Nephron (organoid): Measurements from ENCODE around the gene TFDP2.

ENCODE experiments used
- H3K27ac Mint-ChIP-seq, 3 experiments: 2 replicates each; pipeline ENCODE4 v1.8.0; 2020; ENCODE audit warnings: mixed read lengths in 3 of 3, mild to moderate bottlenecking in 2 of 3, moderate library complexity in 1 of 3
- H3K27me3 Mint-ChIP-seq: 2 replicates; pipeline ENCODE4 v1.8.0; 2021; ENCODE audit warnings: low read depth, mild to moderate bottlenecking, moderate library complexity, mixed read lengths
- H3K36me3 Mint-ChIP-seq: 2 replicates; pipeline ENCODE4 v1.8.0; 2020; ENCODE audit warnings: low read depth, mixed read lengths
- H3K4me1 Mint-ChIP-seq: 2 replicates; pipeline ENCODE4 v1.8.0; 2020; ENCODE audit warnings: mixed read lengths
- H3K4me3 Mint-ChIP-seq, 3 experiments: 2 replicates each; pipeline ENCODE4 v1.8.0; 2020; ENCODE audit warnings: mild to moderate bottlenecking in 3 of 3, mixed read lengths in 3 of 3, moderate library complexity in 2 of 3
- H3K9me3 Mint-ChIP-seq: 2 replicates; pipeline ENCODE4 v1.8.0; 2020; ENCODE audit warnings: mixed read lengths
- CTCF ChIP-seq, 3 experiments: fragments of 200-600 bp; sonication (generic); IDR thresholded peaks; one replicate each; pipeline ENCODE4 v1.5.0; 2021; ENCODE audit warnings: antibody characterized with exemption in 3 of 3; ENCODE audit not compliant: unreplicated experiment in 3 of 3

The TFDP2 gene

GRCh38 chr3:142022381-142022780 lies 127.0 kb downstream of the TFDP2 start:
- TF ChIP-seq CTCF (IDR thresholded peaks at IDR 0.05; ENCODE audit: unreplicated experiment in 3 of 3) = no peak
- Mint-ChIP-seq H3K27ac (peak overlapping the region; percentile 2 to 29 (median 3)), H3K4me3 (peak overlapping the region in 1 of 3 experiments; percentile 23), H3K36me3 (peaks cover 44% of the 10 kb centered on the region), H3K27me3 (no peaks in the 10 kb centered on the region), H3K9me3 (no peaks in the 10 kb centered on the region), H3K4me1 (peaks cover 30% of the 10 kb centered on the region)

DNA sequence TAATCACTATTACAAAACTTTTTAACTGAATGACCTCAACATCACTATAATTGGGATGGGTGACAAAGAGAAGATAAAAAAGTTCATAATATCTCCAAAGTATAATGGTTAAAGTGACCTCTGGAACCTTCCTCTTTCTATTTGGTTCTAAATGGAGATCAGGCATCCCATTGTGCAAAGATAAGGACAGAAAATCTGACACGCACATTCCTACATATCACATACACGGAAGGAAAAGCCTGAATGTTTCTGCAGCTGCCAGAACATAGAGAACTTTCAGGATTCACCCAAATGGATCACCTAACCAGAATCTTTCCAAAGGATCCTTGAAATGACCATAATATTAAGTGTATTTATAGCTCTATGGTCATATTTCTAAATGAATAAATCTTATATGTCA lies 128.2 kb downstream of the TFDP2 start:
- H3K4me1 Mint-ChIP-seq = peaks cover 25% of the 10 kb centered on the region
- no peak for TF ChIP-seq CTCF (IDR thresholded peaks at IDR 0.05; ENCODE audit: unreplicated experiment in 3 of 3)
- H3K36me3 Mint-ChIP-seq = peaks cover 42% of the 10 kb centered on the region
- peak overlapping the region; percentile 25 to 55 (median 26) for H3K27ac Mint-ChIP-seq
- no peaks in the 10 kb centered on the region for H3K9me3 Mint-ChIP-seq
- no peak overlapping the region for H3K4me3 Mint-ChIP-seq
- H3K27me3 Mint-ChIP-seq = no peaks in the 10 kb centered on the region

- peak overlapping the region in 2 of 3 experiments; percentile 9 to 79 for H3K27ac Mint-ChIP-seq
- H3K9me3 Mint-ChIP-seq = no peaks in the 10 kb centered on the region
- H3K36me3 Mint-ChIP-seq = peaks cover 39% of the 10 kb centered on the region
- TF ChIP-seq CTCF (IDR thresholded peaks at IDR 0.05; ENCODE audit: unreplicated experiment in 3 of 3) = no peak
- H3K4me3 Mint-ChIP-seq = no peak overlapping the region
- peaks cover 24% of the 10 kb centered on the region for H3K4me1 Mint-ChIP-seq
- H3K27me3 Mint-ChIP-seq = no peaks in the 10 kb centered on the region
Observed at GRCh38 chr3:142019794-142020320, 129.5 kb downstream of the TFDP2 start.

DNA sequence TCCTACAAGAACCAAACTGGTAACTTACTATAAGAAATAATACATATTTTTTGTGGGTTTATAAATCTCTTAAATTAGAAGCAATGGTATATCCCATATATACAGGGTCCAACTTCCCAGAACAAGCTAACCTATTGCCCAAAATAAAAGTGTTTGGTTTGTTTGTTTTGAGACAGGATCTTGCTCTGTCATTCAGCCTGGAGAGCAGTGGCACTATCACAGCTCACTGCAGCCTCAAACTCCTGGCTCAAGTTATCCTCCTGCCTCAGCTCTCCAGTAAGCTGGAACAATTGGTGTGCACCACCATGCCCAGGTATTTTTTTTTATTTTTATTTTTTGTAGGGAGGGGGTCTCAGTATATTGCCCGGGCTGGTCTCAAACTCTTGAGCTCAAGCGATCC lies 135.4 kb downstream of the TFDP2 start:
- Mint-ChIP-seq H3K36me3 (peaks cover 7% of the 10 kb centered on the region), H3K4me3 (no peak overlapping the region)

DNA sequence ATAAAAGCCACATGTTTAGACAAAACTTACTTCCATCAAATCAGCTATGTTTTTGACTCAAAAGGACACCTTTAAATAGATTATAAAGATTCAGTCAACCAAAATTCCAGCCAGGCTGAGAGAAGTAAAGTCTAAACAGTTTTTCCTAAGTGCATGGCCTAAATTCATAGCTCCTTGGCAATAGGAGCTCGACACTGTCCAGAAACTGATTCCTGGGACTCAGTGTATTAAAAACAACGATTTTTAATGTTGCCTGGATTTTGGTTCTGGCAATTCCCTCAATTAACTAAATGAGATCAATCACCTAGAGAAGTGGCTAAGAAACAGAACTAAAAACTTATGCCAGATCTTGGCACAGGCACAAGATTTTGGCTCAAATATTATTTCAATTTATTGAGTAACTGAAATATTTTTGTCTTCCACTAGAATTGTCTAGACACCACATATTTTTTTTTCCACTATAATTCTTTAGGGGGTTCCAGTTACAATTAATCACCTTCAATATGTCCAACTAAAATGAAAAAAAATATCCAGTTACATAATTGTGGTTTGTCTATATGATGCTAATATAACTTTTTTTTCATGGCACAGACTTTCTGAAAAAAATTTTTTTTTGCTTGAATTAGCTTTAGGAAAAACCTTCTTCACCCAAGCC lies 135.9 kb downstream of the TFDP2 start:
- H3K4me3 Mint-ChIP-seq = no peak overlapping the region
- peaks cover 6% of the 10 kb centered on the region for H3K4me1 Mint-ChIP-seq
- H3K27me3 Mint-ChIP-seq = no peaks in the 10 kb centered on the region
- no peak overlapping the region for H3K27ac Mint-ChIP-seq
- H3K36me3 Mint-ChIP-seq = peaks cover 9% of the 10 kb centered on the region
- no peak for TF ChIP-seq CTCF (IDR thresholded peaks at IDR 0.05; ENCODE audit: unreplicated experiment in 3 of 3)
- no peaks in the 10 kb centered on the region for H3K9me3 Mint-ChIP-seq

More for the DNA sequence above, 135.4 kb downstream of the TFDP2 start:
- H3K4me1 Mint-ChIP-seq = peaks cover 6% of the 10 kb centered on the region
- no peaks in the 10 kb centered on the region for H3K27me3 Mint-ChIP-seq
- no peak for TF ChIP-seq CTCF (IDR thresholded peaks at IDR 0.05; ENCODE audit: unreplicated experiment in 3 of 3)
- no peaks in the 10 kb centered on the region for H3K9me3 Mint-ChIP-seq
- H3K27ac Mint-ChIP-seq = no peak overlapping the region

- H3K36me3 Mint-ChIP-seq = peaks cover 22% of the 10 kb centered on the region
- H3K27ac Mint-ChIP-seq = no peak overlapping the region
- TF ChIP-seq CTCF (IDR thresholded peaks at IDR 0.05; ENCODE audit: unreplicated experiment in 3 of 3) = no peak
- peaks cover 10% of the 10 kb centered on the region for H3K4me1 Mint-ChIP-seq
- H3K27me3 Mint-ChIP-seq = no peaks in the 10 kb centered on the region
- no peaks in the 10 kb centered on the region for H3K9me3 Mint-ChIP-seq
- no peak overlapping the region for H3K4me3 Mint-ChIP-seq
Observed at GRCh38 chr3:142009029-142009428, 140.3 kb downstream of the TFDP2 start.
